Smooth muscle cell (in vitro differentiated cells): ENCODE results near the gene RAX. TPM values are rescaled to one million over a fixed set of nuclear protein-coding genes. Genes with fewer than 3 reads are reported as not detected.

Experiments used
- DNase-seq: peaks from one replicate; lab custom pipeline; 2025; ENCODE audit not compliant: unreplicated experiment; lab: John Stamatoyannopoulos, UW
- H2AFZ ChIP-seq: fragments of 200-600 bp; sonication (generic); 2 replicates; pipeline ENCODE4 v1.6.0; 2016; ENCODE audit warnings: antibody characterized with exemption, low read depth, mild to moderate bottlenecking
- H3F3A ChIP-seq: fragments of 200-600 bp; sonication (generic); 2 replicates; pipeline ENCODE4 v1.6.0; 2017; ENCODE audit warnings: antibody characterized with exemption, low read depth
- H3K27ac ChIP-seq: fragments of 200-600 bp; sonication (generic); 2 replicates; pipeline ENCODE4 v1.5.1; 2016; ENCODE audit warnings: low read depth, mild to moderate bottlenecking
- H3K27me3 ChIP-seq: fragments of 200-600 bp; sonication (generic); 2 replicates; pipeline ENCODE4 v1.6.1; 2016; ENCODE audit warnings: low read depth, mild to moderate bottlenecking
- H3K36me3 ChIP-seq: fragments of 200-600 bp; sonication (generic); 2 replicates; pipeline ENCODE4 v1.5.1; 2016; ENCODE audit warnings: low read depth
- H3K4me1 ChIP-seq: fragments of 200-600 bp; sonication (generic); 2 replicates; pipeline ENCODE4 v1.5.1; 2016; ENCODE audit warnings: low read depth
- H3K4me2 ChIP-seq: fragments of 200-600 bp; sonication (generic); 2 replicates; pipeline ENCODE4 v1.6.0; 2016; ENCODE audit warnings: mild to moderate bottlenecking
- H3K4me3 ChIP-seq: fragments of 200-600 bp; sonication (generic); 2 replicates; pipeline ENCODE4 v1.5.1; 2016; ENCODE audit warnings: mild to moderate bottlenecking
- H3K79me2 ChIP-seq: fragments of 200-600 bp; sonication (generic); 2 replicates; pipeline ENCODE4 v1.6.0; 2016; ENCODE audit warnings: low read depth, mild to moderate bottlenecking
- H3K9ac ChIP-seq: fragments of 200-600 bp; sonication (generic); 2 replicates; pipeline ENCODE4 v1.6.0; 2016; ENCODE audit warnings: low read depth
- H3K9me3 ChIP-seq: fragments of 200-600 bp; sonication (generic); replicated peaks from 2 replicates; pipeline ENCODE4 v1.5.1; 2016; ENCODE audit warnings: low read depth
- H4K20me1 ChIP-seq: fragments of 200-600 bp; sonication (generic); 2 replicates; pipeline ENCODE4 v1.6.0; 2016; ENCODE audit warnings: low read depth
- CTCF ChIP-seq: fragments of 200-600 bp; sonication (generic); IDR thresholded peaks from 2 replicates; pipeline ENCODE4 v1.5.1; 2017; ENCODE audit warnings: borderline replicate concordance, mild to moderate bottlenecking, antibody characterized with exemption; ENCODE audit not compliant: insufficient read depth, poor library complexity, severe bottlenecking
- WGBS: methylation state at CpG from one replicate; pipeline ENCODE4 v1.1.7; 2016; ENCODE audit warnings: low lambda C conversion rate; 5-methylcytosine and 5-hydroxymethylcytosine counted together
- polyA plus RNA-seq: library from polyadenylated mRNA; unstranded; fragments of >200 nt; fragmentation: Nextera tagmentation; extraction: Ambion mirVana; gene quantifications from 2 replicates; pipeline ENCODE4 v1.2.1, GENCODE V29; 2016
- total RNA-seq: library from RNA; depleted of rRNA; stranded (reverse); fragments of >200 nt; gene quantifications from 2 replicates; pipeline ENCODE4 v1.2.3, GENCODE V29; 2014

The RAX gene
- total and polyA plus RNA-seq, 2 experiments from 2014 or later: not detected

DNA sequence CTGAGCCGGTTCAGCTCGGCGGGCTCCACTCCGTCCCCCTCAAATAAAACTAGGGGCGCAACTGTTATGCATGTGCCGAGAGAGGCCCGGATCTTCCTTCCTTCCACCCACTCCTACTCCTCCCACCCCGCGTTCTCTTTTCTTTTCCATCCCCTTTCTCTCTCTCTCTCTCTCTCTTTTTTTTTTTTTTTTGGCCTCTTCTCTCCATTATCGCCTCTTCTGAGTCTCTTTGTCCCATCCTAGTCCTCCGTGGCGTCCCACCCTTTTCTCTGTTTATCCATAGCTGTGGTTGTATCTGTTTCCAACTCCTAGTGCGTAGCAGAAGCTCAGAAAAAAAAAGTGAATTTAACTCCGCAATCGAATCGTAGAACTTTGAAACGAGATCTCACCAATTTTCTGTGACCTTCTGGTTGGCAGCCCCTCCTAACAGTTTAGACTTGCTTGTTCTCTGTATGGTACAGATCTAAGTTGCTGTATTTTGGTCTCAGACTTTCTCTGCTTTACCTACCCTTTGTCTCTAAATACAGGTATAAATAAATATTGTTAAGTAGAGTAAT is 3.6 kb downstream of the RAX start:
- Histone ChIP-seq H3K9me3 (no peaks in the 10 kb centered on the region), H3K4me3 (peak overlapping the region; percentile 26), H3K36me3 (no peaks in the 10 kb centered on the region), H4K20me1 (no peaks in the 10 kb centered on the region), H3K79me2 (no peaks in the 10 kb centered on the region), H3K4me2 (peak overlapping the region; percentile 83), H3K27ac (no peak overlapping the region), H3K9ac (no peak overlapping the region), H3F3A (no peaks in the 10 kb centered on the region), H3K27me3 (peaks cover 44% of the 10 kb centered on the region), H3K4me1 (peaks cover 33% of the 10 kb centered on the region), H2AFZ (no peak overlapping the region)
- no peak for TF ChIP-seq CTCF
- 10% methylated on average over 17 of the region's 17 CpGs for WGBS
- DNase-seq: no peak

DNA sequence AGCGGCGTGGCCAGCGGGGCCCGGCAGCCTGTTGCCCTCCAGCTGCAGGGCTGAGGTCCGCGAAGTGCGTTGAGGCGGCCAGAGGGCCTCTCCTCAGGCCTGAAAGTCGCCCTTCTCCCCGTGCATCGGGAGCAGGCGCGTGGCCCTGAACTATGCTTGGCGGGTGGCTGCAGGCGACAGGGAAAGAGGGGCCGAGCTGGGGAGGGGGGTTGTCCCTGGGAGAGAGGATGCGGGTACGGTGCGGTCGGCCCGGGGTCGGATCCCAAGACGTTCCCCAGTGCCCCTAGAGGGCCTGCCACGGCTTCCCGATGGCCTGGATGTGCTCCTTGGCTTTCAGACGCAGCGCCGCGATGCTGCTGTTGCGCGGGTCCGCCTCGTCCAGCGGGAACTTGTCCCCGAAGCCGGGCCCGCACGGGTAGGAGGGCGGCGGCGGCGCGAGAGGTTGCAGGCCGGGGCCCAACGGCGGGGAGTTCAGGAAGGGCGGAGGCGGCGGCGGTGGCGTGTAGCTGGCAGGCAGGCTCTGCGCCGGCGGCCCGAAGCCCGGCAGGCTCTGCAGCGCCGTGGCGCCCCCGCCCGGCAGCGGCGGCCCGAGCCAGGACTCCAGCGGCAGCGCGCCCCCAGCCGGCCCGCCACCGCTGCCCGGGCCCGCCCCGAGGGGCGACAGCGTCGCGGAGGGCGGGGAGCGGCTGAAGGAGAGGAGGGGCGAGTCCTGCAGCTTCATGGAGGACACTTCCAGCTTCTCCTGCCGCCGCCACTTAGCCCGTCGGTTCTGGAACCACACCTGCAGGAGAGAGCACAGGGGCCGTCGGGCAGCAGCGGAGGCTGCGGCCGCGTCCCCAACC is 4.3 kb downstream of the RAX start:
- peak overlapping the region; percentile 30 for H3K4me3 ChIP-seq
- WGBS: 3% methylated on average over 71 of the region's 90 CpGs
- no peak for DNase-seq

DNA sequence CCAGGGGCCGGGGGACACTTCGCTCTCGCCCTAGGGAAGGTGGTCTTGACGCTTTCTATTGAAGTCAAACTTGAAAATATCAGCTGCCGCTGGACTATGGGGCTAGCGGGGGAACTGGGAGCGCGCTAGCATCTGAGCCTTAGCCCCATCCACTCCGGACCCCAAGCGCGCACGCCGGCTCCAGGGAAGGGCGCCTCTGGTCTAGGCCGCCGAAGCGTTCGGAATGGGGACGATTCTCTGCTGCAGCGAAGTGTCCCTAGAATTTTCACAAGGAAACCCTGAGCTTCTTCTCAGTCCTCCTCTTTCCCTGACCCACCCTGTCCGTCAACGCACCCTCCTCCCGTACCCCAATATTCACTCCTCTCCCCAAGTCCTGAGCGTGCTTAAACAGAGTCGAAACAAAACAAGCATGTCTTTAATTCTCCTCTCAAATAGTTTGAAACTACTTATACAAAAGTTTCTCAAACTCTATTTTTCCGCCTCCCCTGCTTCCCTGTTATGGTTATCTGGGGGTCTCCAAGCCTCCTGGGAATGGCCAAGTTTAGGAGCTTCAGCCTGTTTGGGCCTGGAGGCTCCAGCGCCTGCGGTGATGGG is 5.0 kb downstream of the RAX start:
- H3F3A ChIP-seq: no peaks in the 10 kb centered on the region
- no peak overlapping the region for H2AFZ ChIP-seq
- no peaks in the 10 kb centered on the region for H3K79me2 ChIP-seq
- H3K9me3 ChIP-seq: no peaks in the 10 kb centered on the region
- no peaks in the 10 kb centered on the region for H4K20me1 ChIP-seq
- H3K36me3 ChIP-seq: no peaks in the 10 kb centered on the region
- no peak for DNase-seq
- H3K27me3 ChIP-seq: peaks cover 58% of the 10 kb centered on the region
- H3K9ac ChIP-seq: no peak overlapping the region
- 16% methylated on average over 27 of the region's 28 CpGs for WGBS
- TF ChIP-seq CTCF: no peak
- H3K4me3 ChIP-seq: peak overlapping the region; percentile 30
- H3K4me1 ChIP-seq: peaks cover 36% of the 10 kb centered on the region
- H3K27ac ChIP-seq: no peak overlapping the region
- peak overlapping the region; percentile 83 for H3K4me2 ChIP-seq

More for the DNA sequence above, 4.3 kb downstream of the RAX start:
- Histone ChIP-seq H3F3A (no peaks in the 10 kb centered on the region), H3K79me2 (no peaks in the 10 kb centered on the region), H3K36me3 (no peaks in the 10 kb centered on the region), H3K4me2 (peak overlapping the region; percentile 83), H3K9me3 (no peaks in the 10 kb centered on the region), H3K4me1 (peaks cover 34% of the 10 kb centered on the region), H2AFZ (no peak overlapping the region), H3K9ac (no peak overlapping the region), H3K27me3 (peaks cover 51% of the 10 kb centered on the region), H3K27ac (no peak overlapping the region), H4K20me1 (no peaks in the 10 kb centered on the region)
- TF ChIP-seq CTCF: no peak
